Measurements from ENCODE around the gene AADAT.
"Not testable (repeated sequence)": the region's sequence is repeated elsewhere in the genome, so short reads cannot be mapped to it uniquely, and the experiment has no call there.

Gene AADAT

DNA sequence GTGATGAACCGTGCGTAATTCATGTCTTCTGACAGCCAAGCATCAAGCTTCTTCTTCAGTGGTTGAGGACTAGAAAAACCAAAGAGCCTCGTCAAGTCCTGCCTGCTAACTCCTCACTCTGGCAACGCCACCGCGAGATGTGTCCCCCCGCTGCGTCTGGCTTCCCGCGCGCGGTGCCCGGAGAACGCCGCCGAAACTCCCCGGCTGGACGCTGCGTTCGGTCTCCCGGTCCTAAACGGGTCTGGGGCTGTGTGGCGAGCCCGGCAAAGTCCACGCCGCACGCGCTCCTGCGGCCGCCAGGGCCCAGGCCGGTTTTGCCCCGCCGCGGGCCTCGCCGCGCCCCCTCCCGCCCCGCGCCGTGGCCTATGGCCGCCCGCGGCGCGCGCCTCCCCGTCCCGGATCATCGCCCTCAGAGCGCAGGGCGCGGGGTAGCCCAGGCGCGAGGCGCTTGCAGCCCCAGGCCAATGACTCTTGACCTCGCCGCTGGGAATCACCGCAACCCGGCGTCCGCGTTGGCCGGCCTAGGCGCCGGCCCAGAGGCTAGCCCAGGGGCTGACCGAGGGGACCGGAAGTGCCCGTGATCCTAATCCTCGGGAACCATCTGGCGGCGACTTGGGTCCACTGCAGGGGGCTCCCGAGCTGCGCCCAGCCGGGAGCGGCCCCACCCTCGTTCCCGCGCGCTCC lies at the start of gene AADAT:
AADAT (minus strand) TSS at position 289 of the 684 bp plus-strand sequence; CDS start at position 23, 266 bp downstream.
- H3K4me3 ChIP-seq (ENCODE audit: low read depth, low read length) = peak within 1 kb of the TSS; percentile 70

DNA sequence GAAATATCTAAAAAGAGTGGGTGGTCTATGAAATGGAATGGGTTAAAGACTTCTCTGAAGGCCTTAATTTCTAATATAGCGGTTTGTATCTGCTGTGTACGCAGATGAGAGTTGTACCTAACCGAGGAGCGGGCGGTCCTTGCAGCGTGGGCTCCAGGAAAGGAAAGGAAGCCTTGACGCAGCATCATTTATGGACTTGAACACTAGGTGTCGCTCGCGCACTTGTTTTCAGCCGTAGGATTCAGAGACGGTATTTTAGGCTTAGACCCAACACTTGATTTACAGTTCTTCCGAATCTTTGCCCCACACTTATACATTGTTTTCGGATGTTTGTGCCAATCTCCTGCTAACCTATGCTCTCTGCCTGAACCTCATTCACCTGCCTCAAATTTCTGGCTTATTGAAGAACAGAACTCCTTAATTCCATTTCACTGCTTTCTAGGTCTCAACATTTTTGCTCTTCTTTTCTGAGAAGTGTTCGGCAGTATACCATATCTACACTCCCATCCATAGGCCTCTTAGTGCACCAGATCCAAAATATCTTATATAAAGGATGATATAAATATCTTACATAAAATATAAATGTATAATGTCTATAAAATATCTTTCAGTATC lies 48.9 kb upstream of the AADAT start:
- no peak overlapping the region for H3K4me3 ChIP-seq (ENCODE audit: low read depth, low read length)

DNA sequence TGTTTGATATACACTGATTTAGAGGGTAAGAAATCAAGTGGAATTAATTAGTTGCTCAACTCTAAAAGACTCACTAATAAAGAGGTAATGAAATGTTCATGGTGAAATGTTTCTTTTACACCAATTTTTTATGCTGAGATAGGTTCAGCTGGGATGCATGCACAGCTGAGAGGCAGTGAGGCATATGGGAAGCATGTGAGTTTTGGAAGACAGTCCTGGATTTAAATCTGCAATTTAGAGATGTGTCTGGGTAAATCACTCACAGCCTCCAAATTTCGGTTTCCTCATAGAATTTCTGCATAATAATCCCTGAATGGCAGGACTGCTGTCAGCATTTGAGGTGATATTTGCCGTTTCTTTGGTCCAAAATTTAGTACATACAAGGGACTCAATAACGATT lies 48.2 kb upstream of the AADAT start:
- H3K4me3 ChIP-seq (ENCODE audit: low read depth, low read length) = no peak overlapping the region

DNA sequence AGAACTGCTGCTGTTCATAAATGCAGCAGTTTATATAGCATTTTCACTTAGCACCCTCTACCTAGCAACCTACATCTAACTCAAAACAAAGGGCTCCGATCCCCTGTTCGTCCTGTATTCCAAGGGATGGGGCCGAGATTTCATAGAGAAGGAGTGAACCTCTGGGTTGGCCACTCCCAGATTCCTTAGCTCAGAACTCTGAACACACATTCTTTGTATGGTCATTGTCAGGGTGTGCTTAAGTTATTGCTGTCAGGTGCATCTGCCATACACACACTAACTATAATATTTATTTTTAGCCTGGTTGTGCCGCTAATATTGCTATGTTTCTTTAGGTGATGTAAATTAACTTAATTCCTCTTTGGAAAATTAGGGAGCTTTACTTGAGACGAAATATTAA lies 47.7 kb upstream of the AADAT start:
- H3K4me3 ChIP-seq (ENCODE audit: low read depth, low read length) = no peak overlapping the region

DNA sequence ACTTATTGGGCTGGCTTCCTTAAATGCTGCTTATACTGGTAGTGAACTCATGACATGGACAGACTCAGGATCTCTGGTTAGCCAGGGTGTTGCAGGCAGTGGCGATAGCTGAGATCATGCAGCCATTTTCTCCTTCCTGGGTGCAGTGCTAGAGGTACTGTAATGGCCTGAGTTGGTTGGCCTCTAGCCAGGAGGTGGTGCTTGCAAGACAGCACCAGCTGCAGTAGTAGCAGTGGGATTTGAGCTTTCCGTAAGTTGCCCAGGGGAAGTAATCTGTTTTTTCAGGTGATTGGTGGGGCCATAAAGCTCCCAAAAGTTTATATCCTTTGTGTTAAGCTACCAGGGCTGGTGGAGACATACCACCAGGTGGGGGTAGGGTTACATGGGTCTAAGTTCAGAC lies 45.1 kb upstream of the AADAT start:
- H3K4me3 ChIP-seq (ENCODE audit: low read depth, low read length) = no peak overlapping the region

DNA sequence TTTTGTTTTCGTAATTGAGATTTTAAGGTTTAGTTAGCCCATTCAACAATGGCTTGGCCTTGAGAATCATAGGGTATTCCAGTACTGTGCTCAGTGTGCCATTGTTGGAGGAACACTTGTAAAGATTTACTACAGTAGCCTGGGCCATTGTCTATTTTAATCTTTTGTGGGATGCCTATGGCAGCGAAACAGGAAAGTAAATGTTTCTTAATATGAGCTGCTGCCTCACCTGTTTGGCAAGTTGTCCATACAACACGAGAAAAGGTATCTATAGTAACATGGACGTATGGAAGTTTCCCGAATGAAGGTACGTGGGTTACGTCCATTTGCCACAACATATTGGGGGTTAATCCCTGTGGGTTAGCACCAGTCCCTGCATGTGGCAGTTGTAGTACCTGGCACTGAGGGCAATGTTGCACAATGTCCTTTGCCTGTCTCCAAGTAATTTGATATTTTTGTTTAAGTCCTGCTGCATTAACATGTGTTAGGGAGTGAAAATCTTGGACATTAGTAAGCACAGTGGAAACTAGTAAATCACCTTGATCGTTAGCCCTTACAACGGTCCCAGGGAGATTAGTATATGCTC lies 38.6 kb upstream of the AADAT start:
- H3K4me3 ChIP-seq (ENCODE audit: low read depth, low read length) = no peak overlapping the region

DNA sequence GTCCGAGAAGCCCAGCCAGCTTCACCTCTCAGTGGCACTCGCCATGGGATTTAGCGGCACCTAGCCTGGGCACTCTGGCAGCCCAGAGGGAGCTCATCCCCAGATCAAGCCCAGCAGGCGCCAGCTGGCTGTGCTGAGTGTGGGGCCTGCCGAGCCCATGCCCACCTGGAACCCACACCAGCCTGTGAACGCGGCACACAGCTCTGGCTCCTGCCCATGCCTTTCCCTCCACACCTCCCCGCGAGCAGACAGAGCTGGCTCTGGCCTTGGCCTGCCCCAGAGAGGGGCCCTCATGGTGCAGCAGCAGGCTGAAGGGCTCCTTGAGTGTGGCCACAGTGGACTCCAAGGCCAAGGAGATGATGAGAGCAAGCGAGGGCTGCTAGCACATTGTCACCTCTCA lies 38.0 kb upstream of the AADAT start:
- no peak overlapping the region for H3K4me3 ChIP-seq (ENCODE audit: low read depth, low read length)

DNA sequence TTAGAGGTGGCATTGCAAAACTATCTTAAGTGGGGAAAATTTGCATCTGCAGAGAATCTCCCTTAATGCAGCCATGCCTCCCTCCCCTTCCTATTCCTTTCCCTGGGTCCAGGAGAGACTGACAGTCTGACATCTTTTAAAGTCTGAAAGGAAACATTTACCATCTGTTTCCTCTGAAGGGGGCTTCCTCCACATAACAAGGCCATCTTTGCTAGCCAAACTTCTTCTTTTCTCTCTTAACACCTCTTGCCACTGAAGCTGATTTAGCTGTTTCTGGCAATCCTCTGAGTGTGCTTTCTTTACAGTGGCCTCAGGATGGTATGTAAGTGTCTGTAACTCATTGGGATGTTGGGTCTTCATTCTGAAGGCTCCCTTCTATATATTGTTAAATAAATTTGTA lies 34.6 kb upstream of the AADAT start:
- H3K4me3 ChIP-seq (ENCODE audit: low read depth, low read length) = no peak overlapping the region

DNA sequence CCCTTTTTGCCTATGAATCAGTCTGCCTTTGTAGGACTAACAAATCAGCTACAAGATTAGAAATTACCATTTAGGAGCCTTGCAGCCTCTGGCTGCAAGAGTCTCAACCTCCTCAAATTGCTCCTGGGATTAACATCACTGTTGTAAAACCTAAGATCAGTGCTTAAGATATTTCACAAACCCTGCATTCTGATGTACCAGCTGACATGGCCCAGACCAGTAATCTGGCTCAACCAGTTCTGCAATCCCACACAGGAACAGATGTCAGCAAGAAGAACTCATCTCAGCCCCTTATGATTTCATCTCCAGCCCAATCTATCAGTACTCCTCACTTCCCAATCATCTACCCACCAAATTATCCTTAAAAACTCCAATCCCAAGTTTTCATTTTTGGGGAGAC lies 32.5 kb upstream of the AADAT start:
- H3K4me3 ChIP-seq (ENCODE audit: low read depth, low read length) = no peak overlapping the region

DNA sequence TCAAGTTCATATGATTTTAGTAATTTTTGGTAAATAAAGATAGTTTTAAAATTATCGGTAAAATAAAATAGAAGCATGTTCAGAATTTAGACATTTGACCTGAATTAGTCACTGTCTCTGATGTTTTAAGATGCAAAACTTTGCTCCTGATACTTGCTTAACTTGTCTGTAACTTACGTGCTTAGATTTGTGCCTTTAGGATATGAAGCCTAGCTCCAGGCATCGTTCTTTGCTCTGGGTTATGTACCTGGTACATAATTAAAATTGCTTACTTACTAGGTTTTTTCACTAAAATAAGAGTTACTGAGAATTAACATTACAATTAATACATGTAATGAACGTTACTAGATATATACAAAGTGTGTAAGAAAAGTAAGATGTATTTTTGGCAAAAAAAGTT lies 24.9 kb upstream of the AADAT start:
- H3K4me3 ChIP-seq (ENCODE audit: low read depth, low read length) = no peak overlapping the region

DNA sequence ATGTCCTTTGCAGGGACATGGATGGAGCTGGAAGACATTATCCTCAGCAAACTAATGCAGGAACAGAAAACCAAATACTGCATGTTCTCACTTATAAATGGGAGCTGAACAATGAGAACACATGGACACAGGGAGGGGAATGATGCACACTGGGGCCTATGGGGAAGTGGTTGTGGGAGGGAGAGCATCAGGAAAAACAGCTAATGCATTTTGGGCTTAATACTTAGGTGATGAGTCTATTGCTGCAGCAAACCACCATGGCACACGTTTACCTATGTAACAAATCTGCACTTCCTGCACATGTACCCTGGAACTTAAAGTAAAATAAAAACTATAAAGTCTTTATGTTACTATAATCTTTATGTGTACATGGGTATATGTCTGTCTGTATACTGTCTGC lies 24.4 kb upstream of the AADAT start:
- not testable (repeated sequence) for H3K4me3 ChIP-seq (ENCODE audit: low read depth, low read length)

DNA sequence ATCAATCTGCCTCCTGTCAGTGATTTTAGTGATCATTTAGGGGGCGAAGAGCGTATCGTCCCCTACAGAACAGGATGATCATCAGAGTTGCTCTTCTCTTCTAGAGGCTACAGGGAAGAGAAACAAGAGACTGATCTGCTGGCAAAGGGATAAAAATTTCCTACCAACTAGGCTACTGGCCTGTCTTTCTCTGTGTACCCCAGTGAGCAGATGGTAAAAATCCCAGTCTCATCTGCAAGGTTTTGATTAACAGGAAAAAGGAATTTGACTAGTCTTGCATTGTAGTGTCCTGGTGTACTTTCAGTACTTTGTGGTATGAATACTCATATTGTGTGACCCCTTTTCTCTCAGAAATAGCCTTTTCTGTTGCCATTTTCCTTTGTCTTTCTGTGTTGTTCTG lies 21.8 kb upstream of the AADAT start:
- H3K4me3 ChIP-seq (ENCODE audit: low read depth, low read length) = no peak overlapping the region

DNA sequence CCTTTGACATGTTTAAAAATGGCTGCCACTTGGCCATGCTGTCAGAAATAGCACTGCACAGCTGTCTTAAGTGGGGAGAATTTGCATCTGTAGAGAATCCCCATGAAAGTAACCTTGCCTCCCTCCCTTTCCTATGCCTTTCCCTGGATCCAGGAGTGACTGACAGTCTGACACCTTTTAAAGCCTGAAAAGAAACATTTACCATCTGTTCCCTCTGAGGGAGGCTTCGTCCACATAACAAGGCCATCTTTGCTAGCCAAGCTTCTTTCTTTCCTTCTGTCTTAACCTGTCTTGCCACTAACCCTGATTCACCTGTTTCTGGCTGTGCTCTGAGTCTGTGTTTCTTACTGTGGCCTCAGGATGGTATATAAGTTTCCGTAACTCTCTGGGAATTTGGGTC lies 21.3 kb upstream of the AADAT start:
- H3K4me3 ChIP-seq (ENCODE audit: low read depth, low read length) = no peak overlapping the region

DNA sequence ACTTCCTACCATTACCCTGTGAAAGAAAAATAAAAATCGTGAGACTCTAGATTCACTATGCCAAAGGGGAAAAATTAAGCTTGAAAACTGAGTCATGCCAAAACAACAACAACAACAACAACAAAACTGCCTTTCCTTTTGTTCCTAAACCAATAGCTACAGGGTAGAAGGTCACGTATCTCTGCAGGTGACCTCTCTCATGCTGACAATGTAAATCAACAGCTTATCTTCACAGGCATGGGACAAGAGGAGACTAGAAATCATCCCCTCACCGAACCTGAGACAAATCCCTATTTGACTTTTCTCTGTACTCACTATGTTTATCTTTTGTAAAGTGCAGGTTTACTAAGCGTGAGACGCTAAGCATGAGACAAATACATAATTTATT lies 20.5 kb upstream of the AADAT start:
- no peak overlapping the region for H3K4me3 ChIP-seq (ENCODE audit: low read depth, low read length)

DNA sequence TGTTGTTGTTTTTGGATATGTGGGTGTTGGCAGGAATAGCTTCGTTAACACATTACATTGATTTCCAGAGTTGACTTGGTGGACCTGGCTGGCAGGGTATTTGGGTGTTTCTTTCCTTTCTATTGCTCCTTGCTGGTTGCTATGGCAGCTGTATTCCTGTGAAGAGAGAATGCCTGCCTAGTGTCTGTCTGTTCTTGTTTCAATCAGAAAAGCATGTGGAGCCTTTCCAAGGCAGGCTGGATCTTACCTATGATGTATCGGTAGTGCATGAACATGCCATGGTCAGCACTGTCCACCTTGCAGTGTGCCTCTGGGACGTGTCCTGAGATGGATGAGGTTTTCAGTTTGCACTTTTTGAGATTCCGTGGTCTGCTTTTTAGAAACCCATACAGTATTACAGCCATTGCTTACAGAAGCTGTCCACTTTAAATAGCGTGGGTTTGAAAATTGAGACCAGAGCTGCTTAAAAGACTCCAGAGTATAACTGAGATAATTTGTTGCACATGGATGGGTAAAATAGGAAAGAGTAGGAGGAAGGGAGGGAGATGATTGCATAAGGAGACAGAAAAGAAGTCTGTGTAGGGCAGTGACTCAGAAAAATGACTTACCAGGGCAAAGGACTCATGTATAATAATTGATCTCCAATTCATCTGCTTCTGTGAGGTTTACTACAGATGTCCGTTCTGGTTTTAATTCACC lies 20.0 kb upstream of the AADAT start:
- no peak overlapping the region for H3K4me3 ChIP-seq (ENCODE audit: low read depth, low read length)

DNA sequence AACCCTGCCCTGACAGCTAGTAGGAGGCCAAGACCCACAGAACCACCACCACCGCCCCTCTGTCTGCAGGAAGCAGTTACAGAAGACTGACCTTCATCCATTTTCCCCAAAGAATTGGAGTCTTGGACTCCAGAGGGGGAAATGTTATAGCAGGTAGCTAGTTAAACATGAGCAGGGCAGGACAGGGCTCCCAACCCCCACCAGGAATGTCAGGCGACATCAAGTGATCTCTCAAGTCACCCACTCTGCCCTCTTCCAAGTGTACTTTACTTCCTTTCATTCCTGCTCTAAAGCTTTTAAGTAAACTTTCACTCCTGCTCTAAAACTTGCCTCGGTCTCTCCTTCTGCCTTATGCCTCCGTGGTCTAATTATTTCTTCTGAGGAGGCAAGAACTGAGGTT lies 17.1 kb upstream of the AADAT start:
- no peak overlapping the region for H3K4me3 ChIP-seq (ENCODE audit: low read depth, low read length)

DNA sequence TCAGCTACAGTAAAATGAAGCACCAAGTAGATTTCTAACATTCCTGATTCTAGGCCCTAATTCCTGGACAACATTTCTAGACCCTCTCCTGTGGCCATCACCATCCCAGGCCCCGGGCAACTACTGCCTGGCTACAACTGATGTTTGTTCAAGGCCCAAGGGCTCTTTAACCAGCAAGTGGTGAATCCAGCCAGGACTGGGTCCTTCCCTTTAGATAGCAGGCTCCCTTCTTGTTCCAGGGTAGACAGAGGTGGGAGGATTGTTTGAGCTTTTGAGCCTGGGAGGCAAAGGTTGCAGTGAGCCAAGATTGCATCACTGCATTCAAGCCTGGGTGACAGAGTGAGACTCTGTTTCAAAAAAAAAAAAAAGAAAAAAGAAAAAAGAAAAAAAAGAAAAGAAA lies 12.7 kb upstream of the AADAT start:
- H3K4me3 ChIP-seq (ENCODE audit: low read depth, low read length) = no peak overlapping the region

DNA sequence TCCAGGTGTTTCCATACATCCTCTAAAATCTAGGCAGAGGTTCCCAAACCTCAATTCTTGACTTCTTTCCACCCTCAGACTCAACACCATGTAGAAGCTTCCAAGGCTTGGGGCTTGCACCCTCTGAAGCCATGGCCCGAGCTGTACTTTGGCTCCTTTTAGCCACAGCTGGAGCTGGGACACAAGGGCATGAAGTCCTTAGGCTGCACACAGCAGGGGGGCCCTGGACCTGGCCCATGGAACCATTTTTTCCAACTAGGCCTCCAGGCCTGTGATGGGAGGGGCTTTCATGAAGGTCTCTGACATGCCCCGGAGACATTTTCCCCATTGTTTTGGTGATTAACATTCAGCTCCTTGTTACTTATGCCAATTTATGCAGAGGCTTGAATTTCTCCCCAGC lies 8.4 kb upstream of the AADAT start:
- H3K4me3 ChIP-seq (ENCODE audit: low read depth, low read length) = not testable (repeated sequence)

DNA sequence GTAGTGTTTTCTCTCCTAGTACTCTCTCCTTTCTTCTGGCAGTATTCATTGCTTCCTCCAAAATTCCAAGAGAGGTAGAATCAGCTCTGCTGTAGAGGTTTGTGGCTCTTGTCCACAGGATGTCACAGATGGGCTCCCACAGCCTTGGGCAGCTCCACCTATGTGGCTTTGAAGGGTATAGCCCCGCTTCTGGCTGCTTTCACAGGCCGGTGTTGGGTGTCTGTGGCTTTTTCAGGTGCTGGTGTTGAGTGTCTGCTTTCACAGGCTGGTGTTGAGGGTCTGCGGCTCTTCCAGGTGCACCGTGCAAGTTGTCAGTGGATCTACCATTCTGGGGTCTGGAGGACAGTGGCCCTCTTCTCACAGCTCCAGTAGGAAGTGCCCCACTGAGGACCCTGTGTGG lies 7.9 kb upstream of the AADAT start:
- H3K4me3 ChIP-seq (ENCODE audit: low read depth, low read length) = no peak overlapping the region

DNA sequence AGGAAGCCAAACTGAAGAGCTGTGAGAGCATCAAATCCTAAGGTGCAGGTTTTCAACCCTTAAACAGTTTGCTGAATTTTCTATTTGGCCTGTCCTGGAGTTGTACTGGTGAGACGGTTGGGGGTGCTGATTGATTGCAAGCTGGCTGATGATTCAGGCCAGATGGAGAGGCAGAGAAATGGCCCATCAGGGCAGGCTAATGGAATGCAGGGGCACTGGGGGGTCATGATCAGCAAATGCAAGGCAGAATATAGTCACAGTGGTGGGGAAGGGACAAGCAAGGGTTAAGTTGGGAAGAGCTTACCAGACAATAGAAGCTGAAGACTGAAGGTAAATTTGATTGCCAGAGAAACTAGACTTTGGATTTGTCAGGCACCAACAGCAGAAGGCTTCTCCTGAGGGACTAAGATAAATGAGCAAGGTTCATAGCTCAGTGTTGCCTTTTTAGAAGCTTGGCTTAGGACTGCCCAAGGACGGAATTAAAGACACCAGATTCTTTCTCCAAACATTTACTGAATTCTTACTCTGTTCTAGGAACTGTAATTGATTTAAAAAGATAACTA lies 4.3 kb upstream of the AADAT start:
- H3K4me3 ChIP-seq (ENCODE audit: low read depth, low read length) = no peak overlapping the region

DNA sequence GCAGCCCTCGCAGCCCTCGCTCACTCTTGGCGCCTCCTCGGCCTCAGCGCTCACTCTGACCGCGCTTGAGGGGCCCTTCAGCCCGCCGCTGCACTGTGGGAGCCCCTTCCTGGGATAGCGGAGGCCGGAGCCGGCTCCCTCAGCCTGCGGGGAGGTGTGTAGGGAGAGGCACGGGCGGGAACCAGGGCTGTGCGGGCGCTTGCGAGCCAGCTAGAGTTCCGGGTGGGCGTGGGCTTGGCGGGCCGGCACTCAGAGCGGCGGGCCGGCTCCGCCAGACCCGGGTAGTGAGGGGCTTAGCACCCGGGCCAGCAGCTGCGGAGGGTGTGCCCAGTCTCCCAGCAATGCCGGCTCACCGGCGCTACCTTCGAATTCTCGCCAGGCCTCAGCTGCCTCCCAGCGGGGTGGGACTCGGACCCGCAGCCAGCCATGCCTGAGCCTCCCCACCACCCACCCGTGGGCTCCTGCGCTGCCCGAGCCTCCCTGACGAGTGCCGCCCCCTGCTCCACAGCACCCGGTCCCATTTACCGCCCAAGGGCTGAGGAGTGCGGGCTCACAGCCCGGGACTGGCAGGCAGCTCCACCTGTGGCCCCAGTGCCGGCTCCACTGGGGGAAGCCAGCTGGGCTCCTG lies 1.4 kb upstream of the AADAT start:
- H3K4me3 ChIP-seq (ENCODE audit: low read depth, low read length) = no peak overlapping the region

Measured in iPS-11a (cell line).